Fibroblast of peridontal ligament (primary cell): ENCODE results near the gene TULP4.

Experiments
- DNase-seq: peaks from one replicate; pipeline ENCODE4 v3.0.0-alpha.2; 2010; ENCODE audit errors: extremely low read depth

Gene TULP4

GRCh38 chr6:158417760-158418098 lies 105.5 kb downstream of the TULP4 start:
- peak; percentile 66 for DNase-seq

GRCh38 chr6:158418501-158418900 lies 106.2 kb downstream of the TULP4 start:
- DNase-seq: peak; percentile 71

GRCh38 chr6:158419339-158419909 lies 107.2 kb downstream of the TULP4 start:
- DNase-seq: no peak

- DNase-seq: no peak
Measured at GRCh38 chr6:158421381-158421780, 109.1 kb downstream of the TULP4 start.

- DNase-seq: no peak
Measured at GRCh38 chr6:158422629-158423238, 110.5 kb downstream of the TULP4 start.

- no peak for DNase-seq
Measured at GRCh38 chr6:158431036-158431435, 118.8 kb downstream of the TULP4 start.

GRCh38 chr6:158431560-158431959 lies 119.3 kb downstream of the TULP4 start:
- DNase-seq: no peak

GRCh38 chr6:158437571-158437970 lies 125.3 kb downstream of the TULP4 start:
- DNase-seq: peak; percentile 33

- DNase-seq: no peak
Measured at GRCh38 chr6:158438226-158438625, 126.0 kb downstream of the TULP4 start.

GRCh38 chr6:158439255-158439654 lies 127.0 kb downstream of the TULP4 start:
- DNase-seq: no peak

- no peak for DNase-seq
Measured at GRCh38 chr6:158441716-158442215, 129.5 kb downstream of the TULP4 start.

- DNase-seq: no peak
Measured at GRCh38 chr6:158442306-158442705, 130.0 kb downstream of the TULP4 start.

GRCh38 chr6:158445426-158446085 lies 133.3 kb downstream of the TULP4 start:
- DNase-seq: peak; percentile 16

- no peak for DNase-seq
Measured at GRCh38 chr6:158448856-158449255, 136.6 kb downstream of the TULP4 start.

- no peak for DNase-seq
Measured at GRCh38 chr6:158452191-158452590, 139.9 kb downstream of the TULP4 start.

- no peak for DNase-seq
Measured at GRCh38 chr6:158457131-158457530, 144.9 kb downstream of the TULP4 start.

GRCh38 chr6:158457616-158458278 lies 145.5 kb downstream of the TULP4 start:
- no peak for DNase-seq

GRCh38 chr6:158459726-158460125 lies 147.5 kb downstream of the TULP4 start:
- no peak for DNase-seq

- DNase-seq: peak; percentile 63
Measured at GRCh38 chr6:158460602-158461169, 148.4 kb downstream of the TULP4 start.

GRCh38 chr6:158461954-158462353 lies 149.7 kb downstream of the TULP4 start:
- DNase-seq: peak; percentile 7

GRCh38 chr6:158464483-158464882 lies 152.2 kb downstream of the TULP4 start:
- DNase-seq: no peak

GRCh38 chr6:158465257-158465656 lies 153.0 kb downstream of the TULP4 start:
- no peak for DNase-seq
